Posterior cingulate gyrus (tissue), 11 donors: ENCODE data around the gene ZG16.
"Not testable (repeated sequence)": the region's sequence is repeated elsewhere in the genome, so short reads cannot be mapped to it uniquely, and the experiment has no call there.

Experiments
- DNase-seq, 10 donors: peaks; one replicate each; pipeline versions ENCODE4 v3.0.0 to v3.0.0-alpha.2; 2020 to 2021; ENCODE audit warnings: mixed read lengths in 3 of 10
- intact Hi-C: fragments of 100-400 bp; cut with DNase I; formaldehyde crosslinking; loops from one replicate; pipeline ENCODE4 v1.15.1; 2023

Gene ZG16

GRCh38 chr16:29783094-29783953 is 5.3 kb downstream of the ZG16 start:
- DNase-seq, intact Hi-C loops: not testable (repeated sequence)

- intact Hi-C loops, result no loop called here
- DNase-seq, result no peak
Measured at GRCh38 chr16:29784157-29784556, 6.1 kb downstream of the ZG16 start.

GRCh38 chr16:29784901-29785500 is 6.9 kb downstream of the ZG16 start:
- intact Hi-C loops, result no loop called here
- peak; percentile 57 to 96 (median 70) for DNase-seq

- intact Hi-C loops, DNase-seq: not testable (repeated sequence)
Measured at GRCh38 chr16:29787155-29787554, 9.1 kb downstream of the ZG16 start.

- intact Hi-C loops, result loop anchor here (1.0 kb wide), 1 partner anchor 16 kb away; no protein-coding TSS in a partner anchor
- DNase-seq, result peak in 1 of 10 donors; percentile 83
Measured at GRCh38 chr16:29789775-29790182, 11.7 kb downstream of the ZG16 start.

- peak; percentile 98 to 100 (median 99) for DNase-seq
- intact Hi-C loops, result loop anchor here (1.0 kb wide), 1 partner anchor 15 kb away; no protein-coding TSS in a partner anchor
Measured at GRCh38 chr16:29790183-29790948, 12.3 kb downstream of the ZG16 start, which contains the start of gene KIF22. TSS of gene KIF22 (plus strand) at chr16:29790751. CDS start at chr16:29790760, 9 bp downstream.

- no peak for DNase-seq
- intact Hi-C loops, result loop anchor here (1.0 kb wide), 1 partner anchor 14 kb away; no protein-coding TSS in a partner anchor
Measured at GRCh38 chr16:29790949-29791844, 13.1 kb downstream of the ZG16 start.

- intact Hi-C loops, result no loop called here
- no peak for DNase-seq
Measured at GRCh38 chr16:29791845-29792807, 14.1 kb downstream of the ZG16 start.

- intact Hi-C loops, DNase-seq: not testable (repeated sequence)
Measured at GRCh38 chr16:29793153-29793552, 15.1 kb downstream of the ZG16 start.

GRCh38 chr16:29794231-29794710 is 16.2 kb downstream of the ZG16 start:
- intact Hi-C loops, result no loop called here
- DNase-seq, result no peak

- DNase-seq, result no peak
- intact Hi-C loops, result no loop called here
Measured at GRCh38 chr16:29802416-29802935, 24.4 kb downstream of the ZG16 start.

- DNase-seq, result no peak
- intact Hi-C loops, result no loop called here
Measured at GRCh38 chr16:29804020-29804419, 26.0 kb downstream of the ZG16 start.

- intact Hi-C loops, result loop anchor here (1.0 kb wide), 1 partner anchor 14 kb away; the partner anchor contains the start of gene KIF22
- peak in 2 of 10 donors; percentile 80 to 91 for DNase-seq
Measured at GRCh38 chr16:29804455-29805231, 26.6 kb downstream of the ZG16 start.

- intact Hi-C loops, result loop anchor here (1.0 to 2.0 kb wide), 2 partner anchors 15 to 95 kb away; partner anchors contain the start of genes ASPHD1 and KIF22
- DNase-seq, result peak; percentile 95 to 100 (median 97)
Measured at GRCh38 chr16:29805232-29806098, 27.4 kb downstream of the ZG16 start.

GRCh38 chr16:29806099-29806579 is 28.1 kb downstream of the ZG16 start, which contains the start of gene MAZ:
TSS of gene MAZ (plus strand) at chr16:29806529. CDS start at chr16:29806702, 173 bp downstream.
- intact Hi-C loops, result loop anchor here (2.0 kb wide), 1 partner anchor 95 kb away; the partner anchor contains the start of gene ASPHD1
- peak in 3 of 10 donors; percentile 79 to 91 (median 83) for DNase-seq
